ENCODE data around the gene GATAD2B.

The GATAD2B gene

DNA sequence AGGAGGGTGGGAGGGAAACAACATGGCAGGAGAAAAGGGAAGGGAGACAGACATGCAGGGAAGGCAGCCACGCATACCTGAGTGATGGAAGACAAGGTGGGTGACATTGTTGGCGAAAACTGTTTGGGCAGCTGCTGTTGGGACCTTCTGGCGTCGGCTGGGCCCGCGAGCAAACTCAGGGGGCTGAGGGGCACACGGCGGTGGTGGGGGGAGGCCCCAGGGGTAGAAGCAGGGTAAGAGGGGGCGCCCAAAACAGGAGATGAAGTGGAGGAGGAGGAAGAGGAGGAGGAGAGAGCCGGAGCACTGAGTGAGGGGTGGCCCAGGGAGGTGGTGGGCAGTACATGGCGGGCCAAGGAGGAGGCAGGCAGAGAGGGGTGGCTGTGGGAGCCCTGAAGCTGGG lies 28.4 kb upstream of the GATAD2B start:
- DNase-seq = no peak

DNA sequence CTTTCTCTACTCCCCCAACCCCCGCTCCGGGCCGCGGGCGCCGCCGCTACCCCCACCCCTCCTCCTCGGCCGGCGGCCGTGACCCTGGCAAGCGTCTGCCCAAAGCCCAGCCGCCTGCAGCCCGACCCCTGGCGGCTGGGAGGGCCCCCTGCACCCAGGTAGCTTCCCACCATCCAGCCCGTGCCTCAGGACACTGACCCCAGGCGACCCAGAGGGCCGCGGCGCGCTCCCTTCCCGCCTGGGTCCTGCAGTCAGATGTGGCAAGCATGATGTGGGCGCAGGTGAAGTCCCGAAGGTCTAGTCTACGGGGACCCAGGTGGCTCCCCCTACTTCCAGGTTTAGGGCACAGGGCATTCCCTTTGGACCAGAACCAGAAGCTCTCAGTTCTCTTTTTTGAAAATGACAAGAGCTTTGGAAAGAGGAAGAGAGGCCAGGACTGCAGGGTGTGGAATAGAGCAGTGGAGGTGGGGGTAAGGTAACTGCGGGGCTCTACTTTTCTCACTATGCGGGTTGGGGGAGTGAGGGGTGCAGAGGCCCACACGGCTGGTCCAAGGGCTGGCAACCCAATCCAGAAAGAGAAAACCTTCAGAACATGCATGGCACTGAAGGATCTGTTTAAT lies 24.0 kb upstream of the GATAD2B start, which contains the start of gene DENND4B:
Gene DENND4B (minus strand): TSS at position 97 of the 620 bp plus-strand sequence. CDS start 2,344 bp downstream, outside the sequence.
- peak; percentile 80 for DNase-seq

DNA sequence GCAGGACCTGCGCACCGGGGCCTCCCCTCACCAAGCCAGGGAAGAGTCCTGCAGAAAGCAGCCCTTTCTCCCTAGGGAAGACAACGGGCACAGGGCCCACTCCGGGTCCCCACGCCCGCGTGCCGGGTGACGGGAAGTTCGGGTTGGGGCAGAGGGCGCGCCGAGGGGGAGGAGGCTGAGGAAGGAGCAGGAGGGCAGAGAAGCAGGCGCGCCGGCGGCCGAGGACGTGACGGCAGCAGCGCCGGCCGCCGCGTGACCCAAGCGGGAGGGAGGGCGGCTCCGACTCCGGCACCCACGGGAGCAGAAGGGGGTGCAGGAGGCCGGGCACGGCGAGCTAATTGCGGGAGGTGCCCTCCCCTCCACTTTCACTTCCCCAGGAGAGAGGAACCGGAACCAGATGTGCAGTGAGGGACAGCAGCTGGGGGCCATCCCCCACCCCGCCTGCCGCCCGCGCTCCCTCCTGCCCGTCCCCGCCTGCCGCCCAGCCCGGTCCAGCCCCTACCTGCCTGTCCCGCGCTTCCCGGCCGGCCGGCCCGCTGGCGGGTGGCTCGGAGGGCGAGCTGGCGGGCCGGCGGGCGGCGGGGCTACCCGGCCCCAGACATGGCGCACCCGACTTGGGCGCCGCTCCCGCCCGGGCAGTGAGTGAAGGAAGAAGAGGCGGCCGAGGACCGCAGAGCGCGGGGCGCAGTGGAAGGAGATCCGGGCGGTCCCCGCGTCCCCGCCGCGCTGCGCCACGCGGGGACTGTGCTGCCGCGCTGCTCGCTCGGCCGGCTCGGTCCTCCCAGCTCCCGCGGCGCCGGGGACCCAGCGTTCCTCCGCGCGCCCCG lies 23.2 kb upstream of the GATAD2B start:
- peak; percentile 47 for DNase-seq

DNA sequence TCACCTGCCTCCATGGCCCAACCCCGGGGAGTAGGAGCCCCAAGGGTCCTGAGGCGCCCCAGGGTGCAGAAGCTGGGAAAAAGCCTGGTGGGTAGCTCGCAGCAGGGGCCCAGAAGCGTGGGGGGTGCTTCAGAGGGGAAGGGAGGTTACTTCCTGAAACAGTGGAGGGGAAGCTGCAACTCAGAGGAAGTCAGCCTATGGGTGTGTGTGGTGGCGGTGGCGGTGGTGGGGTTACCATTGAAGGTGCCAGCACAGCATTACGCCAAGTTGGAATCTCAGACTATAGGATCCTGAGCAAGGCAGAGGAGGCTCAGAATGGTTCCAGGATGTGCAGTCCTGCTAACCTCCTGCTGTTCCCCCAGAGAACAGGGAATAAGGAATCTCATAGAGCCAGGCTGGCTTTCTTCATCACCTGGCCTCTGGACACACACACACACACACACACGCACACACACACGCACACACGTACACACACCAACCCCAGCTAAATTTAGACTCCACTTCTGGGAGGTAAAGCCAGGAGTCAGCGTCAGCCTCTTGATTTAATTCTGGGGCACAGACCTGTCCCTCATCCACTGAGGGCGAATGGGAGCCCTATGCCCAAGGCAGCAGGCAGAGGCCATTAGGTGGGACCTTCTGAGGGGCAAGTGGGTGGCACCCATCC lies 22.5 kb upstream of the GATAD2B start:
- DNase-seq = no peak

DNA sequence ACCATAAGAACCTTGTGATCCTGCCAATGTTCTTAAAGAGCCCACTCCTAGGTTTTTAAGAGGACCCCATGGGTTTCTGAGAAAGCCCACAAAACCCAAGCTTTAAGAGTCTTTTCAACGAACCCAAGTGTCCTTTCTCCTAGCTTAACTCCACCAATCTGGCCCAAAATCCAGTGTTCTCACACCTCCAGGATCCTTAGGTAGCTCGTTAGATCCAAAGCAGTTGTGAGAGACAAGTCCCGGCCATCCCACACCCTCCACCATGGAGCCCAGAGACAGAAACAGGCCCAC lies 22.0 kb upstream of the GATAD2B start:
- DNase-seq = no peak

DNA sequence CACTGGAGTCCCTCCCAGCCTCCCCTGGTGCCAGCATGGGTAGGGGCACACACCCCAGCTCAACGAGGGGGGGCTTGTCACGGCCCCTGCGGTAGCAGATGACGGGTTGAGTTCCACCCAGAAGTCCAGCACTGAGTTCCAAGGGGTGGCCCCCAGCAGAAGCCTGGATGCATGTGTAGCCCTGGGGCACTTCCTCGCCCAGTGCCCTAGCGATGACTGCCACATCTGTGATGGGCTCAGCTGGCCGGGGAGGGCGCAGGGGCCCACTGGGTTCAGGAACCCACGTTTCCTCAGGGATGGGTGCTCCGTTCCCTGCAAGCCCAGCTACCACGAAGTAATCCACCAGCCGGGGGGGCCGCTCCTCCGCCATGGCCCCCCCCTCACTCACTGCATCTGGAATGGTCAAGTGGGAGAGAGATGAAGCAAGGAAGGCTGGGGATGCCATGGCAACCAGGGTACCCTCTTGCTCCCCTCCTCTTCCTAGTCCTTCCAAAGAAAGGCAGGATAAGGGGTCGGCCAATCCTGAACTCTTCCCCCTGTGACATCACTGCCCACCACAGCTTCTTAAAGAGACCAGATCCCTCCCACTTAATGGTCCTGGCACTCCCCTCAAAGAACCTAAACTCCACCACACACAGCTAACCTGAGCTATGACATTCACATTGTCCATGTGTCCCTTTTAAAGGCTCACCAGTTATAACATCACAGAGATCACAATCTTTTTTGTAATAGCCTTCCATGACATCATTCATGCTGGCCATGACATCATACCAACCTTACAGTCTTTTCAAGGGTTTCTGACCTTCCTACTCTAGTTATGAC lies 21.4 kb upstream of the GATAD2B start:
- no peak for DNase-seq

DNA sequence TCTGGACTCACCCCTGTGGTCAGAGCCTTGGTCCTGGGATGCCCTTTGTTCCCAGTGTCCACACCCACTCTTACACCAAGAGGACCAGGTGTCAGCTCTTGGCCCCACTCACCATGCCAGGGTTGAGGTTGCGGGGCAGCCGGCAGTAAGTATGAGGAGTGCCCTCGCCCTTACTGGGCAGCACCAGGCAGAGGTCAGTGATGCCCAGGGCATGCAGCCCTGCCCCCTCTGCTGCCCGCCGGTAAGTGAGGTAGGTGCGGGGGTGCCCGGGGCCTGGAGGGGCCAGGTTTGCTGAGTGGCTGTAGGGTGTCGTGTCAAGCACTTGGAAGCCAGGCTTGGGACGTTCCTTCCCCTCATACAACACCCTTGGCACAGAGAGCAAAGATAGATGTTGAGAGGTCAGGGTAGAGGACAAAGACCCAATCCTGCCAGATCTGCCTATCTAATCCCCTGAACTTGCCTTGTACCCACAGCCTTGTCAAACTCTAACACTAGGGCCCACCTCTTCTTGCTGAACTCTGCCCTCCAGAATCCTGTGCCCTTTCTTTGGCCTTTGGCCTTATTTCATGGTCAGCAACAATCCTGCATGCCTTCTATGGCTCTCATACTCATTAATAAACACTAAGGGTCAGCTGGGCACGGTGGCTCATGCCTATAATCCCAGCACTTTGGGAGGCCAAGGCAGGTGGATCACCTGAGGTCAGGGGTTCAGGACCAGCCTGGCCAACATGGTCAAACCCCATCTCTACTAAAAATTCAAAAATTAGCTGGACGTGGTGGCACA lies 20.2 kb upstream of the GATAD2B start:
- no peak for DNase-seq

DNA sequence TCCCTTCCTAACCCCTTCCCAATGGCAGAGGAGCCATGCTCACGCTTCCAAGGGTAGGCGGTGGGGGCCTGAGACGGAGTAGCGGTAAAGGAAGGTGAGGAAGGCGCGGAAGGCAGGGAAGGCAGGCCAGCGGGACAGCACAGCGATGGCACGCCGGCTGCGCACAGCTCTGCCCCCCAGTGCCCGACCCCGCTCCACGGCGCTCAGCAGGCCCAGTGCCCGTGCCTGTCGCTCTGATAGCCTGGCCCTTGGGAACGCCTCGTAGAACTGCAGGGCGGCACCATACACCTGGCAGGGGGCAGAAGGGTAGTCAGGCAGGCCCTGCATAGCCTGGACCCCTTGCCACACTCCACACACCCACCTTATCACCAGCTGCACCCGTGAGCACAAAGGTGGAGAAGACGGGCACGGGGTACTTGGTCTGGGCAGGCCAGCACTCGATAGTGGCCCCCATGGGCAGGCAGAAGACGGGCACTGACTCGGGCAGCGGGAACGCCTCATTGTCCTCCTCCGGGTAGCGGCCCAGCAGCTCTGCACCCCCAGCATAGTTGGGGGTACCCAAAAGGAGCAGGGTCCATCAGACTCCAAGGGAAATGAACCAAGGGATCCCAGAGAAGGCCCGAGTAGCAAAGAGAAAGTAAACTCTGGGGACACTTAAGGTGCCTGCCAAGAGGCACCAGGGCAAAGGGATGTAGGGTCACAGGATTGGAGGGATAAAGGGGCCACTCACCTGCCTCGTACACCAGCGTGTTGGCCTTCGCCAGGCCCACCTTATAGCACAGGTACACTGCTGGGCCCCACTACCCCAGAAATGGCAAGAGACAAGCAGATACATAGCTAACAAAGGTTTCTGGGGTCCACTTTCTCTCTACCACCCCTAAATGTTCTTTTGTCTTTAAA lies 19.3 kb upstream of the GATAD2B start:
- no peak for DNase-seq

DNA sequence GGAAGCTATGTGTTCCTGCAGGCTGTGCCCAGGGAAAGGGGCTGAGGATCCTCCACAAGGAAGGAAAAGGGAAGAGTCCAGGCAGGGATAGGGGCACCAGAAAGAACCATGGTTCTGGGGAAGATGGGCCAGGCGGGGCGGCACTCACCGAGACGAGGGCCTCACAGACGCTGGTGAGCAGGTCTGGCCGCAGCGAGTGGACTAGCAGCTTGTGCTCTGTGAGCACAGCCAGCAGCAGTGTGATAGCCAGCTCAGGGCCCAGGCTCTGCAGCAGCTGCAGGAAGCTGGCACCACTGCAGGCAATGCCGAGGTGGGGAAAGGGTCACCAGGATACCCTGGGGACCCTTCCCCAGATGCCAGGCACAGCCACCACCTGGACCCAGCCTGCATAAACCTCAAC lies 18.0 kb upstream of the GATAD2B start:
- DNase-seq = no peak

DNA sequence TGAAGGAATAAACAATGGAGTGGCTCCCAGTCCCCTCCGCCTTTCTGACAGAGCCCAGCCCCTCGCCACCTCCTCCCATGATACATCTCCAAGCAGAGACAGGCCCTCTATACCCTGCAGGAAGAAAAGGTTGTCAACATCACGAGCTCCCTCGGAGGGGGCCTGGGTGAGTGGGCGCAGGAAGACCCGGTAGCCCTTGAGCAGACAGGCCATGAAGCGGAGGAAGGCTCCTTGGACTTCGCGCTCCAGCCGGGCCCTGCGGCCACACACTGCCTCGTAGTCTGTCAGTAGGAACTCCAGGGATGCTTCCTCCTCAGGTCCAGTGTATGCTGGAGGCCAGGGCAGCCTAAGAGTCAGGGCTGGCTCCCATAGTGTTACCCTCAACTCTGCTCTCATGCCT lies 16.7 kb upstream of the GATAD2B start:
- DNase-seq = no peak

DNA sequence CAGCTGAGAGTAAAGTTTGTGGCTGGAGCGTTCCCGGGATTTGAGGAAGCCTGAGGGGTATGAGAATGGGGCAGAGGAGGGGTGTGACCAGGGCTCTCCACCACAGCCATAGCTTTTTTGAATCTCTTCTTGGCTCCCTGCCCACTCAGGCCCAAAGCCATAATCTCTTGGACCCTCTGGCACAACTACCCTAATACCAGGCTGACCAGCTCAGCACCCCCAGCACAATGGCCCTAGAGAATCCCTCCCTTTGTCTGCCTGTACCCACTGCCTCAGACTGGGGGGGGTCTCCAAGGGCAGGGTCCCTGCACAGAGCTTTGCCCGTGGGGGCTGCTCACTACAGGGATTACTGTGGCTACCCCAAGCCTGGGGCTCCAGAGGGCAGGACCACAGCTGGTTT lies 16.2 kb upstream of the GATAD2B start:
- no peak for DNase-seq

DNA sequence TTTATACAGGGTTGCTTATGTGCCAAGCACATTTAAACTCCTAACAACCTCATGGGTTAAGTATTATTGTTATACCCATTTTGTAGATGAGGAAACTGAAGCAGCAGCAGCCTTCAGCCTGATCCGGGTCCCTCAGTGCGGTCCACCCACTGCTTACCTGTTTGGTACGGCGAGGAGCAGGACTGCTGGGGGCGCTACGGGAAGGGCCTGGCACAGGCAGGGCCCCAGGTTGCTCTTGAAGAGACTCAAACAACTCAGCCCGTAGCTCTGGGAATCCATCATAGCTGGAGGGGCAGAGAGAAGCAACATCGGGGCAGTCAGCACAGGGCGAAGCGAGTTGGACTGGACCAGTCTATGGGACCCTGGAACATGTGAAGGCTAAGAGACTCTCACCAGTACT lies 14.6 kb upstream of the GATAD2B start:
- DNase-seq = no peak

DNA sequence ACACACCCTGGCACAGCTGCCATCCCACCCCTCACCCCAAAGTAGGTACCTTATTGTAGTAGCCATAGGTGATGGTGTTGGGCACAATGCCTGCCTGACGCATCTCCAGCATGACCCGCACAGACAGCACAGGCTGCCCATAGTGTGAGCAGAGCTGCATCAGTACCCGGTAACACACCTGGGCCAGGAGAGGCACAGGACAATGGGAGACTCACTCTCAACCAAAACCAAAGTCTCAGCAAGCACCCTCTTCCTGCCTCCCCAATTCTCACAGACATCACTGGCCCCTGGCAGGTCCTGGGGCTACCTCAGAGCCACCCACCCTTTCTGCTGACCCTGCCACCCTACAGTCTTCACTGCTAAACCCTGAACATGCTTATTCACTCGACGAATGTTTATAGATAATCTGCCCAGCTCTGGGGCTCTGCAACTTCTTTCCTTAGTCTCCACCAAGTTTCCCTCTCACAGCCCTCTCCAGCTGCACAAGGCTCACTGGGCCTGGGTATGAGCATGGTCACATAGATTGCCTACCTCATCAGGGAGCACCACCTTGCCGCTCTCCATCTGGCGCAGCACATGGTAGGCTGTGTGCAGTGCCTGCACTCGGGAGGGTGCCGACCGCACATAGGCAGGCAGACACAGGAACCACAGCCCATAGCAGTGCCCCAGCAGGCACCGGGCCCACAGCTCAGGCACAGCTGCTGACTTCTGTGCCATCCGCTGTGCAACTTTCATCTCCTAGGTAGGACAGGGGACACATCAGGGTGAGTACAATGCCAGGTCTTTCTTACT lies 13.4 kb upstream of the GATAD2B start:
- no peak for DNase-seq

DNA sequence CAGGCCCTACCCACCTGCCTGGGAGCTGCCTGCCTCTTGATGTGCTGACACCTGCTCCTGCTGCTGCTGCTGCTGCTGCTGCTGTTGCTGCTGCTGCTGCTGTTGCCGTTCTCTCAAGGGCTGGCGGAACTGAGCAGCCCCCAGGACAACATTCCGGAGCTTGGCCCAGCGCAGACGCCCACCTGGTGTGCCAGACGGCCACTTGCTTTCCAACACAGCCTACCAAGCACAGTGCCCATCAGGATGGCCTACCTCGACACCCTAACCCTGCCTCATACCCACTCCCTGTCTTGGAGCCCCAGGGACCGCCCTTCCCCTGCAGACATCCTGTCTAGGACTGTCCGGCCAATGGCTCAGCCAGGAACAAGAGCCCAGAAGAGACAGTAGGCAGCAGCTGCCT lies 12.0 kb upstream of the GATAD2B start:
- no peak for DNase-seq

DNA sequence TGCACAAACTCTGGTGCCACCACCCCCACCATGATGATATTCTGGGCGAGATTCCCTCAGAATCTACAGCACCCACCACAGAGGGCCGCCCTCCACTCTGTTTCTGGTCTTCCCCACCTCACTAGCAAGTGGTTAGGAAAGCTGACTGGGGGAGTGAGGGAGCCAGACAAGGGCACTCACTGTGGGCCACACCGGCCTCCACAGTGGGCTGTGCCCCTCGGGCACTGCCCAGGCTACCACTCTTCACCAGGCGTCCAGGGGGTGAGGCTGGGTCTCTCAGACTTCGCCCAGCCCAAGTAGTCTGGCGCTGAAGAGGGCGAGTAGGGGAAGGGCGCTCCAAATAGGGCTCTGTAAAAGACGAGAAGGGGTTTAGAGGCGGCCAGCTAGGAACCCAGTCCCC lies 11.2 kb upstream of the GATAD2B start:
- DNase-seq = no peak

DNA sequence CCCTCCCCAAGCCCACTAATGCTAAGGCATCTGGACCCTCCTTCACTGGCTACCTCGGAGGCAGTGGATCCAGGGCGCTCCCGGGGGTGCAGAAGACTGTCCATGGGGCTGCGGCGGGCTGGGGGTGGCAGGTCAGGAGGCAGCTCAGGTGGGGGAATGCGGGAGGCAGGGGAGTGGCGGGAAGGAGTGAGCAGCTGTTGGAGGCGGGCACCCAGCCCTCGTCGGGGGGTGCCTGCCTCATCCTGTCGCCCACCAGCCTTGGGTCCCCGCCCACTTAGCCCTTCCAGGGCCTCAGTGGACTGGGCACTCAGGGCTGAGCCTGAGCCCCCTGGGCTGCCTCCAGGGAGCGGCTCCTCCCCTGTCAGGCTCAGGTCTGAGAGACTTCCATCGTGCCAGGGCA lies 10.7 kb upstream of the GATAD2B start:
- DNase-seq = no peak

DNA sequence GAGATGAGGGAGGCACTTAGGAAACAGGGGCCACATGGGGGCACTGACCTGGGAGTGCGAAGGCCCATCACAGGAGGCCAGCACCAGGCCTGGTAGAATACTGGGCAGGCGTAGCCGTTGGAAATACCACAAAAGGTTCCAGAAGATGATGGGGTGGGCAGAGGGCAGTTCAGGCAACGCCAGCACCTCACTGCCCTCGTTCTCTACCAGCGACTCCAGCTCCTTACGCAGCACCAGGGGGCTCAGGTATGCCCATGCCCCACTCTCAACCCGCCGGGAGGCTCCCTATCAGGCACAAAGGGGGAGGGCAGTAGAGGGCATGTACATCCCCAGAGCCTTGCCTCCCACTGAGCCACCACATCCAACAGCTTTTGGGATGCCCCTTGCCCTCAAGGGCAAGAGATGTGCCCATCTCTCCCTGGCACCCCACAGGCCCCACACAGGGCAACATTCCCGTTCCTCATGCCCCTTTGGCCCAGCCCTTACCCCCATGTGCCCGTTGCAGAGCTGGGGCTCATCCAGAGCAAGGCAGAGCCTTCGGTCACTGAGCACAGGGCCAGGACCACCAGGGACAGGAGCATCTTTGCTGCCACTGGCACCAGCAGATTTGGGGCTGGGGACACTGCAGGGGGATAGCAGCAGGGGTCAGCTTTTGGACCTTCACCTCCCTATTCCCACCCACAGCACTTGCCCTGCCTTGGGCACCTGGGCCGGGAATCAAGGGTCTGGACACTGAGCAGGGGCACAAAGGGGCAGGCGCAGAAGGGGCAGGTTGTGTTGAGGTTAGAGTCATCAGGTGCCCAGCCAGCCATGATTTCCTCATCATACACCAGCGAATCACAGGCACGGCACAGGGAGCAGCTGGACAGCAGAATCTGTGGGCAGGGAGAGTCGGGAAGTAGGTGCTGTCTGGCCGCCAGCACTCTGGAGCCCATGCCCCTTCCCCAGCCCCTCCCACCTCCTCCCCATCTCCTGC lies 9.7 kb upstream of the GATAD2B start:
- no peak for DNase-seq

DNA sequence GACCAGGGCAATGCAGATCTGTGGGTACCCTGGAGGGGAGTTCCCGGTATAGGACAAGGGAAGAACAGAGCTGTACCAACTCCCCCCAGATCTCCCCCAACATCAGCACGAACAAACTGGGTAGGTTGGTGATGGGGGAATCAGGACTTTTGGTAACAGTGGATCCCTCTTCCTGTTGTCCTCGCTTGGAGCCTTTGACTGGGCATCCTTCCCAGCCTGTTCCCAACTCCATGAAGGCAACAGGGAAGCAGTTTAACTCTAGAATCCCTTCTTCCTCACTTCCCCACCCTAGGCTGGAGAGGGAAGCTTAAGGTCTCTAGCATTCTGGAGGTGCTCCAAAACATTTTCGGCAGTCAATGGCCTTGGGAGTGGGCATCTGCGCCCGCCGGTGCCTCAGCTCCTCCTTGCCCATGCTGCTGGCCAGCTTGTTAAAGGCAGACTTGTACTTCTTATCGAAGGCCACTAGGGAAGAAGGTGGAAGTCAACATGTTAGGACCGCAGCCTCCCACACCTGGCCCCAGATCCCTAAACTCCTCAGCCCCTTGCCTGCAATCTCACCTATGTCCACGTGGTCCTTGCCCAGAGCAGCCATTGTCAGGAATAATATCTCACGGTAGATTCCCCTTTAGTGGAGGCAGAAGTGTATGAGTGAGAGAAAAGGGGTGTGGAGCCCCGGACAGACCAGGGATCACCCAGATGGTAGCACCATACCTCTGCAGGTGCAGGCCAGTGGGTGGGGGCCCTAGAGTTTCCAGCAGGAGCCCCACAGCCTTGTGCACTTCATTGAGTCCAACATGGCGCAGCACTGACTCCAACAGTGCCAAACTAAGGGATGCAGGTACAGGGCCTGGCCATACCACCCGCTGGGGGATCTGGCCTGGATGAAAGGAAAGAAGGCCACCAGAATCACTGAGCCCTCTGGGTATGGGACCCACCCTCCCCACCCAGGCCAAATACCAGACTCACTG lies 7.5 kb upstream of the GATAD2B start:
- no peak for DNase-seq
